Caco-2 (cell line): ENCODE measurements around the gene COL5A1. TPM values are rescaled to one million over a fixed set of nuclear protein-coding genes. Genes with fewer than 3 reads are reported as not detected.

Experiments
- BruUV-seq: library from RNA; stranded (reverse); fragments of 400-500 nt; replicated peaks from 2 replicates; lab custom pipeline; 2021; lab: Mats Ljungman, UMichigan
- CTCF ChIA-PET: fragments of 300-600 bp; sonication (Branson Sonifier 250); formaldehyde crosslinking; loops from one replicate; lab custom pipeline; 2022; ENCODE audit warnings: antibody characterized with exemption; lab: Charles Lee
- POLR2A ChIA-PET: fragments of 300-600 bp; sonication (Branson Sonifier 250); formaldehyde crosslinking; loops from one replicate; lab custom pipeline; 2022; ENCODE audit warnings: antibody characterized with exemption; lab: Charles Lee
- DNase-seq, 2 experiments: peaks; one replicate each; pipeline versions ENCODE4 v3.0.0 to v3.0.0-alpha.2; 2020 to 2022
- H3K27me3 ChIP-seq: replicated peaks from 2 replicates; pipeline ENCODE4 v1.6.0; 2011; ENCODE audit warnings: low read length; ENCODE audit not compliant: control insufficient read depth, insufficient read depth
- H3K36me3 ChIP-seq: 2 replicates; pipeline ENCODE4 v1.5.1; 2011; ENCODE audit warnings: low read length; ENCODE audit not compliant: control insufficient read depth, insufficient read depth
- H3K4me1 ChIP-seq: fragments of 250-450 bp; sonication (Bioruptor Pico); 2 replicates; pipeline ENCODE4 v1.5.1; 2020; ENCODE audit warnings: mild to moderate bottlenecking
- H3K4me3 ChIP-seq: 2 replicates; pipeline ENCODE4 v1.5.1; 2011; ENCODE audit warnings: low read depth, mild to moderate bottlenecking, control low read depth, low read length
- H3K9me3 ChIP-seq: fragments of 250-450 bp; sonication (Bioruptor Pico); 2 replicates; pipeline ENCODE4 v1.5.1; 2020; ENCODE audit warnings: mild to moderate bottlenecking, moderate library complexity
- H3K27ac Mint-ChIP-seq: one replicate; pipeline ENCODE4 v1.8.0; 2022; ENCODE audit warnings: mixed read lengths; ENCODE audit not compliant: unreplicated experiment
- H3K27me3 Mint-ChIP-seq: one replicate; pipeline ENCODE4 v1.8.0; 2022; ENCODE audit warnings: mixed read lengths; ENCODE audit not compliant: insufficient read depth, unreplicated experiment
- H3K36me3 Mint-ChIP-seq: one replicate; pipeline ENCODE4 v1.8.0; 2022; ENCODE audit warnings: mild to moderate bottlenecking, mixed read lengths; ENCODE audit not compliant: insufficient read depth, unreplicated experiment
- H3K4me1 Mint-ChIP-seq: one replicate; pipeline ENCODE4 v1.8.0; 2022; ENCODE audit warnings: low read depth, mixed read lengths; ENCODE audit not compliant: unreplicated experiment
- H3K4me3 Mint-ChIP-seq: one replicate; pipeline ENCODE4 v1.8.0; 2022; ENCODE audit warnings: mild to moderate bottlenecking, moderate library complexity, mixed read lengths; ENCODE audit not compliant: unreplicated experiment
- H3K9me3 Mint-ChIP-seq: one replicate; pipeline ENCODE4 v1.8.0; 2022; ENCODE audit warnings: mixed read lengths; ENCODE audit not compliant: unreplicated experiment
- CTCF ChIP-seq, 2 experiments: fragments of 200-600 bp in 1 of 2; IDR thresholded peaks; 1 replicate in 1 of 2; 2 replicates in 1 of 2; pipeline versions ENCODE4 v1.5.1 to v1.8.0; 2011 to 2022; ENCODE audit warnings: antibody characterized with exemption in 1 of 2, control low read depth in 1 of 2, inconsistent platforms in 1 of 2, low read depth in 1 of 2, low read length in 1 of 2, mild to moderate bottlenecking in 1 of 2, moderate library complexity in 1 of 2; ENCODE audit not compliant: insufficient read depth in 1 of 2, severe bottlenecking in 1 of 2, unreplicated experiment in 1 of 2
- intact Hi-C: fragments of 100-400 bp; cut with micrococcal nuclease; formaldehyde crosslinking; loops from one replicate; pipeline ENCODE4 v1.10.0; 2022; ENCODE audit not compliant: unreplicated experiment
- total RNA-seq: library from RNA; stranded (reverse); gene quantifications from 2 replicates; pipeline ENCODE4 v1.2.3, GENCODE V29; 2022

COL5A1 gene
- total RNA-seq, 1 experiment from 2014 or later, result 4.8 TPM

DNA sequence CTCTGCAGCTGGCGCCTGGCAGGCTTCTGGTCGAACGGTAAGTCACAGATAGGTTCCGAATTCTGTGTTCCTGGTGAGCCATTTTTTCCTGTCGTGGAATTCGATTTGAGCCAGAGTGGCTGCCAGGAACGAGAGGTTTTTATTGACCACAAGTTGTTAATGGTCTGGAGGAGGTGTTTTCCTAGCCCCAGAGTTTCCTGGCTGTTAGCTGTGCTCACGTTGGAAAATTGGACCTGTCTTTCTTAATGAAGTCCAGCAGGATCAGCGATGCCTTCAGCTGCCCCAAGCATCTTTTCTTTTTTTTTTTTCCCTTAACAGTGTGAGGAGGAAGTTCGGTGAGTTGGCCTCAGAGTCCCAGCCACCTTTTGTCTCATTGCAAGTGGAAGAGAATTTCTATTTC, 62.9 kb downstream of the COL5A1 start:
- no peaks in the 10 kb centered on the region for H3K4me1 ChIP-seq
- CTCF ChIA-PET, result interaction anchor here (1.0 kb wide), 1 partner anchor 34 kb away, joined by 4 read pairs; no protein-coding TSS in a partner anchor
- Mint-ChIP-seq H3K4me1 (no peaks in the 10 kb centered on the region), H3K36me3 (no peaks in the 10 kb centered on the region), H3K9me3 (no peaks in the 10 kb centered on the region), H3K4me3 (no peak overlapping the region), H3K27me3 (no peaks in the 10 kb centered on the region), H3K27ac (no peak overlapping the region)
- H3K4me3 ChIP-seq, result no peak overlapping the region
- intact Hi-C loops, result no loop called here
- no peak for TF ChIP-seq CTCF (IDR thresholded peaks at IDR 0.05; ENCODE audit: insufficient read depth in 1 of 2, low read depth in 1 of 2, low read length in 1 of 2, severe bottlenecking in 1 of 2, unreplicated experiment in 1 of 2)
- BruUV-seq, result no TSS peak
- POLR2A ChIA-PET, result no interaction called here
- no peaks in the 10 kb centered on the region for H3K27me3 ChIP-seq
- DNase-seq, result no peak
- H3K36me3 ChIP-seq, result no peaks in the 10 kb centered on the region
- no peaks in the 10 kb centered on the region for H3K9me3 ChIP-seq

DNA sequence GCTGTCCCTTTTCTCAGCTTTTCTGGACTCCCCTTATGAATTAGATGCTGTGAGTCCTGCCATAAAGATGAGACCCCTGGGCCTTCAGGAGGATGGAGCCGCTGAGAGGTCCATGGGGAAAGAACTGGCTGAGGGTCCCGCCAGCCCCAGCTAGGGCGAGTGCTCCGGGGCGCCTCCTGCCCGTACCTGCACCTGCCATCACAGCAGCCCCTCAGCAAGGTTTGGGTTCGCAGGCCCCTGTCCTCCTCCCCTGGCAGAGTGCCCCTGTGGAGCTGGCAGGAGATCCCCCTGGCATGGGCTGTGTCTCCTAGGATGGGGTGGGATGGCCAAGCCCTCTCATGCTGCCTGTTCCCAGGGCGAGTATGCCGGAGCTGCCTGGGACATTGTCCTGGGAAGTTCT, 64.2 kb downstream of the COL5A1 start:
- H3K36me3 Mint-ChIP-seq, result no peaks in the 10 kb centered on the region
- no peak overlapping the region for H3K4me3 Mint-ChIP-seq
- no peaks in the 10 kb centered on the region for H3K9me3 Mint-ChIP-seq
- POLR2A ChIA-PET, result no interaction called here
- H3K36me3 ChIP-seq, result no peaks in the 10 kb centered on the region
- no peaks in the 10 kb centered on the region for H3K27me3 Mint-ChIP-seq
- H3K27ac Mint-ChIP-seq, result no peak overlapping the region
- H3K4me3 ChIP-seq, result no peak overlapping the region
- intact Hi-C loops, result no loop called here
- no peaks in the 10 kb centered on the region for H3K4me1 ChIP-seq
- CTCF ChIA-PET, result no interaction called here
- no TSS peak for BruUV-seq
- DNase-seq, result no peak
- H3K4me1 Mint-ChIP-seq, result no peaks in the 10 kb centered on the region
- TF ChIP-seq CTCF (IDR thresholded peaks at IDR 0.05; ENCODE audit: insufficient read depth in 1 of 2, low read depth in 1 of 2, low read length in 1 of 2, severe bottlenecking in 1 of 2, unreplicated experiment in 1 of 2), result no peak
- no peaks in the 10 kb centered on the region for H3K9me3 ChIP-seq
- no peaks in the 10 kb centered on the region for H3K27me3 ChIP-seq

- H3K36me3 ChIP-seq, result no peaks in the 10 kb centered on the region
- H3K27me3 ChIP-seq, result no peaks in the 10 kb centered on the region
- Mint-ChIP-seq H3K36me3 (no peaks in the 10 kb centered on the region), H3K9me3 (no peaks in the 10 kb centered on the region), H3K4me1 (no peaks in the 10 kb centered on the region), H3K4me3 (no peak overlapping the region), H3K27me3 (no peaks in the 10 kb centered on the region), H3K27ac (no peak overlapping the region)
- intact Hi-C loops, result no loop called here
- ChIA-PET CTCF (interaction anchor here (0.5 to 1.5 kb wide), 2 partner anchors 8 to 95 kb away, joined by 3 to 4 read pairs; no protein-coding TSS in a partner anchor), POLR2A (no interaction called here)
- no peaks in the 10 kb centered on the region for H3K9me3 ChIP-seq
- TF ChIP-seq CTCF (IDR thresholded peaks at IDR 0.05; ENCODE audit: insufficient read depth in 1 of 2, low read depth in 1 of 2, low read length in 1 of 2, severe bottlenecking in 1 of 2, unreplicated experiment in 1 of 2), result no peak
- H3K4me1 ChIP-seq, result no peaks in the 10 kb centered on the region
- no peak overlapping the region for H3K4me3 ChIP-seq
- no peak for DNase-seq
- BruUV-seq, result no TSS peak
Measured at GRCh38 chr9:134706522-134706921, 64.9 kb downstream of the COL5A1 start.
